Fibroblast of the conjunctiva (primary cell): Measurements from ENCODE around the gene ARID5B.
A peak's percentile ranks its signal among the peaks of the same experiment; 100 is the strongest.
"Not testable (repeated sequence)": the region's sequence is repeated elsewhere in the genome, so short reads cannot be mapped to it uniquely, and the experiment has no call there.

Source experiments
- DNase-seq: peaks from one replicate; pipeline ENCODE4 v3.0.0-alpha.2; 2010; ENCODE audit warnings: low read depth

ARID5B gene, protein sequence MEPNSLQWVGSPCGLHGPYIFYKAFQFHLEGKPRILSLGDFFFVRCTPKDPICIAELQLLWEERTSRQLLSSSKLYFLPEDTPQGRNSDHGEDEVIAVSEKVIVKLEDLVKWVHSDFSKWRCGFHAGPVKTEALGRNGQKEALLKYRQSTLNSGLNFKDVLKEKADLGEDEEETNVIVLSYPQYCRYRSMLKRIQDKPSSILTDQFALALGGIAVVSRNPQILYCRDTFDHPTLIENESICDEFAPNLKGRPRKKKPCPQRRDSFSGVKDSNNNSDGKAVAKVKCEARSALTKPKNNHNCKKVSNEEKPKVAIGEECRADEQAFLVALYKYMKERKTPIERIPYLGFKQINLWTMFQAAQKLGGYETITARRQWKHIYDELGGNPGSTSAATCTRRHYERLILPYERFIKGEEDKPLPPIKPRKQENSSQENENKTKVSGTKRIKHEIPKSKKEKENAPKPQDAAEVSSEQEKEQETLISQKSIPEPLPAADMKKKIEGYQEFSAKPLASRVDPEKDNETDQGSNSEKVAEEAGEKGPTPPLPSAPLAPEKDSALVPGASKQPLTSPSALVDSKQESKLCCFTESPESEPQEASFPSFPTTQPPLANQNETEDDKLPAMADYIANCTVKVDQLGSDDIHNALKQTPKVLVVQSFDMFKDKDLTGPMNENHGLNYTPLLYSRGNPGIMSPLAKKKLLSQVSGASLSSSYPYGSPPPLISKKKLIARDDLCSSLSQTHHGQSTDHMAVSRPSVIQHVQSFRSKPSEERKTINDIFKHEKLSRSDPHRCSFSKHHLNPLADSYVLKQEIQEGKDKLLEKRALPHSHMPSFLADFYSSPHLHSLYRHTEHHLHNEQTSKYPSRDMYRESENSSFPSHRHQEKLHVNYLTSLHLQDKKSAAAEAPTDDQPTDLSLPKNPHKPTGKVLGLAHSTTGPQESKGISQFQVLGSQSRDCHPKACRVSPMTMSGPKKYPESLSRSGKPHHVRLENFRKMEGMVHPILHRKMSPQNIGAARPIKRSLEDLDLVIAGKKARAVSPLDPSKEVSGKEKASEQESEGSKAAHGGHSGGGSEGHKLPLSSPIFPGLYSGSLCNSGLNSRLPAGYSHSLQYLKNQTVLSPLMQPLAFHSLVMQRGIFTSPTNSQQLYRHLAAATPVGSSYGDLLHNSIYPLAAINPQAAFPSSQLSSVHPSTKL

DNA sequence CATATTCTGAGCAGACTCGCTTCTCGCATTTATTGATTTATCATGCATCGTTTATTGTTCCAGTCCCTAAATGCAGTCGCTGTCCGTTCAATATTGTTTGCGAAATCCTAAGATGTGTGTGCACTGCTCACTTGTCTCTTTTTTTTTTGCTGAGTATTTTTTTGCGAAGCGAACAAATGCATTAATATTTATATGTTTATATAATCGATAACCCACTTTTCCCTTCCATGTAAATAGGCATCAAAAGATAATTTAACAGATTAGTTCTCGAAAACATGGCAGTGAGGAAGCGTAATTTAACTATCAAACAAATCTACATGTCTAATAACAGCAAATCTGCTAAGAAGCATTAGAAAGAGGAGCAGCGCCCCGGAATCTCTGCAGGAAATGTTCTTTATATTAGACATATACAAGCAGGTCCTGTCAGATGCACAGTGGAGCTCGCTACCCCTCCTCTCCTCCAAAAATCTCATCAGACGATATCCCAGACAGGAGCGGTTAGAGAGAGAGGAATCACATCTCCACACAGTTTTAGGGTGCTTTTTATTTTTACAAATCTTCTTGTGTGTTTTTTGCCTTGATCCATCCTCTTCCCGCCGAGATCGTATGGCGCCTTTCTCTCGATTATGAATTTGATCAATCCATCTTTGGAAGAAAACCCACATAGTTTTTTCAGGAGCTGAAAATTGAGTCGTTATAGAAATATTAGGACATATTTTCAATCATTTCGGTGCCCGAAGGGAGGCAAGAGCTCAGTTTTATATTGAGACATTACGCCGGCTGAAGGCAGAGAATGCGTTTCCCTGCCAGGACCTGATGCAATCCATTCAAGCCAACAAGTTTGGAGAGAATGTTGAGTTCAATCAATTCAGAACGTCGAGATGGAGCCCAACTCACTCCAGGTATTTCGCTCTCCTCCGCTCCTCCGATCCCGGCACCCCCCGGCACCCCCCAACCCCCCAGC lies at the start of gene ARID5B:
Gene ARID5B (plus strand): TSS at position 871 of the 964 bp plus-strand sequence. CDS start 11 bp downstream, at position 882.
- DNase-seq, result peak; percentile 46

DNA sequence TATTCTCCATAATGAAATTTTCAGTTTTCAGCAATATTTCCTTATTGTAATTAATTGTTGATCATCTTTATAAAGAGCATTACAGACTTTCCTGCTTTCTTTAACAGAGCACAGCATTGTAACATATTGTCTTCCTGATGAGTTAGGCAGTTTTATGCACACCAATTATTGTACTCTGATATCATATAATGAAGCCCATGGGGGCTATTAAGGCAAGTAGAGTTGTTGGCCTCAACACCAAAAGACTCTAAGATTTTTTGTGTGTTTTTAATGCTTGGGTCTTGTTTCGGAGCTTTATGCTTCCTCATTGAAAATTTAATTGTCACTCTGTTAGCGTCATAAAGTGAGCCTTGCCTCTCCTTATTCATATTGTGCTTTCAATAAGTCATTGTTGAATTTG lies 49.2 kb upstream of the ARID5B start:
- DNase-seq, result no peak

DNA sequence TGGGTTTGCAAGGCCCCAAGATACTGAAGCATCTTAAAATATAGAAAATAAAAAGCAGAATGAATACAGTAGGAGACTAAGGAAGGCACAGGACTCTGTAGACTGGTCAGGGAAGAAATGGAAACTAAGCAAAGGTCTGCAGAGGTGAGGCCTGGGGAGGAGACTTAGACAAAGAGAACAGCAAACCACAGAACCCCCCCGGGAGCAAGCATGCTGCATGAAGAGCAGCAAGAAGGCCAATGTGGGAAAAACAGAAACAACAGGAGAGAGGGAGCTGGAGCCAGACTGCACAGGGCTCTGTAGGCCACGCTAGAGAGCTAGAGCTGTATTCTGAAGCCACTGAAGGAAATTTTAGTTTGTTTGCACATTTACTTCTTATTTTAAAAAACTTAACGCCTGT lies 45.7 kb upstream of the ARID5B start:
- no peak for DNase-seq

DNA sequence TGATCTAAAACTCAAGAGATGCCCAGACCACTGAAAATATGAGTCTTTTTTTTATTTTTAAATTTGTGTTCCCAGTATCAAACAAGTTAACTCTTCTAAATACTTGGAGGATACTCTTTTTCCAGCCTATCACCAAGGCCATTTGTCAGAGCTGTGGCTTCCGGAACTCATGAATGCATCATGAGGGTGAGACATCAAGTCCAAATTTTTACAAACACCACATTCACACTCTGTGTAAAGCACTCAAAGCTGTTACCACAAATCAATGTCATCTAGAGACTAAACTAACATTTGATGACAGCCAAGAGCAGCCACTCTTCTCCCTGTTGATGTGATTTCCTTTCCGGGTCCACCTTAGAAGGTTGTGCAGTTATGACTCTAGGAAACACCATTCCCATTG lies 43.8 kb upstream of the ARID5B start:
- no peak for DNase-seq

DNA sequence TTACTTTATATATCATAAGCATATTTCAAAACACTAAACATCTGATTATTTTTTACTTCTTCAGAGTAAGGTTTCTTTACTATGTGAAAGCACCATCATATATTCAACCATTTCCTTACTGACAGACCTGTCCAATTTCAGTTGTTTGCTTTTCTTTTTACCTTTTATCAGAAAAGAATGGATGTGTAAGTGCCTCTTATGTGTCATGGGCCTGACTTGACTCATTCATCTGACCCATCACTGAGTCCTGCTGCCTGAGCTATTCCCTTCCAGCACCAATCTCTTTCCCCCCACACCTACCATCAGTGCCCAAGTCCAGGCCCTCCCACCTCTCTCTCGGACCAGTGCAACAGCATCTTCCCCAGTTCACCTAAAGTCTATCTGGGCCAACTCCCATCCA lies 41.7 kb upstream of the ARID5B start:
- DNase-seq, result no peak

DNA sequence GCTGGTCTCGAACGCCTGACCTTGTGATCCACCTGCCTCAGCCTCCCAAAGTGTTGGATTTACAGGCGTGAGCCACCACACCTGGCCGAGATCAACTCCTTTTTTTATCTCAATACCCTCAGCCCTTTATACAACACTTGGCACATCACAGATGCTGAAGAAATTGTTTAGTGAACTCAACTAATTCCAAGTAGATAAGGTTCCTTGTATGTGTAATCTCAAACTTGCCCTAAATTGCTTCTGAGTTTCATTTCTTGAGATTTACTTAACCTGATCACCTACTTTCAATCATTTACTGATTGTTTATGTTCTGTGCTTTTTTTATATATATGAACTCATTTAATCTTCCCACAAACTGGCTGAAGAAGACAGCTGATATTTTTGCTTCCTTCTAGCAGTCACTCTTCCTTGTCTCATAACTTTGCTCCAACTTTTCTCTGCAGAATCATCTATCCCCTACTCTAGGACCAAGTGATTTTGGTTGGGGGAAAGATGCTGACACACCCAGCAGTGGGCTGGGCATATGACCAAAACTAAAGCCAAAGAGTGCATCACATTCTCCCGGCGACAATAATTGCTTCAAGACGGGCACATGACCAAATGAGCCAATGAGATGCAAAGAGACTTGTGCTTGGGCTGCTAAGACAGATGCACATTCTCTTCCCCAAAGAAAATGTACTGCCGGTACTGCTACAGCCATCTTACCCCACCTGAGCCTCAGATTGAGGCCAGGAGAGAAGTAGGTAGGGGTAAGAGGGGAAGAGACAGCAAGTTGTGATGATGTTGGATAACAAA lies 40.3 kb upstream of the ARID5B start:
- no peak for DNase-seq

DNA sequence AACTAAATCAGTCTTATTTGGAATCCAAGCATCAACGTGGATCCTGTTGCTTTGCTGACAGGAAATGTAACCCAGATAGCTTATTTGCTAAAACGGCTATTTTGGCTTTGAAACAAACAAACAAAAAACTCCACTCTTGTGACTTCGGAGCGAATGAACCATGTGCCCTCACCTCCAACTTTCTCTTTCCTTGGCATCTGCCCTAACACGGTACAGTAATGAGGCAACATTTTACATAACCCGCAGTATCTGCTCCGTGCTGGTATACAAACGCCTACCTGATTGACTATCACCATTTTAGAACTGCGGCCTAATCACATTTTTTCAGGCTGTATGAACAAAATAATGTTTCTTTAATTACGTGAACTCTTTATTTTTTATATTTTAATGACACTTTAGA lies 37.5 kb upstream of the ARID5B start:
- no peak for DNase-seq

DNA sequence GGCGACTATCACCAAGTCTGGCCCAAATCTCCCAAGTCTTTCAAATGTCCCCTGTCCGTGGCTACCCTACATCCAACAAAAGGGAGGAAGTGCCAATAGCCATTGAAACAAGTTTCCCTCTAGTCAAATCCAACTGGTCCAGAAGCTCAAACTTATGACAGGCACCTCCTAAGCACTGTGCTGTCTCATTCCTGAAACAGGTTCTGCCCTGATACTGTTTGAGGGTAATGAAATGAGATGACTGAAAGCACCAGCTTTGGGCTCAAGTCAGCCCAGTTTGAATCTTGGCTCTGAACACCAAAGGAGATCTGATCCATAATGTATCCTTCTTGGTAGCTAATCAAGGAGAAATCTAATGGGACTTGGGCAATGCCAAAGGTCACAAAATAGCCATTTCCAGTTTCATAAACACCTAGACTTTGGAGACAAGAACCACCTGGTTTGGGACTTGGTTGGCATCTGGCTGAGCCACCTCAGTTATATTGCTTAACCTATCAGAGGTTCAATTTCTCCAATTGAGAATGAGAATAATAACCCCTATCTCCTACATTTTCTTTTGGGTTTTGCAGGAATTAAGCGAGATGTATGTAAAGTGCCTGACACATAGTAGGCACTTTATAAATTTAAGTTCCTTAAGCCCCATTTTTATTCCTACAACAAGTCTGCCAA lies 34.7 kb upstream of the ARID5B start:
- DNase-seq, result no peak

DNA sequence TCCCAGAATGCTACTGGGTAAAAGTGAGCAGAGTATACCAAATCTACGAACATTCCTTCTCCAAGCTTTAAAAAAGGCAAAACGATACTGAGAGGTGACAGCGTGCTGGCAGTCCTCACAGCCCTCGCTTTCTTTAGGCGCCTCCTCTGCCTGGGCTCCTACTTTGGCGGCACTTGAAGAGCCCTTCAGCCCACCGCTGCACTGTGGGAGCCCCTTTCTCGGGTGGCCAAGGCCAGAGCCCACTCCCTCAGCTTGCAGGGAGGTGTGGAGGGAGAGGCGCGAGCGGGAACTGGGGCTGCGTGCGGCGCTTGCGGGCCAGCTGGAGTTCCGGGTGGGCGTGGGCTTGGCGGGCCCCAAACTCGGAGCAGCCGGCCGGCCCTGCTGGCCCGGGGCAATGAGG lies 34.1 kb upstream of the ARID5B start:
- DNase-seq, result not testable (repeated sequence)

DNA sequence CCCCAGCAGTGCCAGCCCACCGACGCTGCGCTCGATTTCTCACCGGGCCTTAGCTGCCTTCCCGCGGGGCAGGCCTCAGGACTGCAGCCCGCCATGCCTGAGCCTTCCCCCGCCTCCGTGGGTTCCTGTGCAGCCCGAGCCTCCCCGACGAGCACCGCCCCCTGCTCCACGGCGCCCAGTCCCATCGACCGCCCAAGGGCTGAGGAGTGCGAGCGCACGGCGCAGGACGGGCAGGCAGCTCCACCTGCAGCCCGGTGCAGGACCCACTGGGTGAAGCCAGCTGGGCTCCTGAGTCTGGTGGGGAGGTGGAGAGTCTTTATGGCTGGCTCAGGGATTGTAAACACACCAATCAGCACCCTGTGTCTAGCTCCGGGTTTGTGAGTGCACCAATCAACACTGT lies 33.7 kb upstream of the ARID5B start:
- not testable (repeated sequence) for DNase-seq

DNA sequence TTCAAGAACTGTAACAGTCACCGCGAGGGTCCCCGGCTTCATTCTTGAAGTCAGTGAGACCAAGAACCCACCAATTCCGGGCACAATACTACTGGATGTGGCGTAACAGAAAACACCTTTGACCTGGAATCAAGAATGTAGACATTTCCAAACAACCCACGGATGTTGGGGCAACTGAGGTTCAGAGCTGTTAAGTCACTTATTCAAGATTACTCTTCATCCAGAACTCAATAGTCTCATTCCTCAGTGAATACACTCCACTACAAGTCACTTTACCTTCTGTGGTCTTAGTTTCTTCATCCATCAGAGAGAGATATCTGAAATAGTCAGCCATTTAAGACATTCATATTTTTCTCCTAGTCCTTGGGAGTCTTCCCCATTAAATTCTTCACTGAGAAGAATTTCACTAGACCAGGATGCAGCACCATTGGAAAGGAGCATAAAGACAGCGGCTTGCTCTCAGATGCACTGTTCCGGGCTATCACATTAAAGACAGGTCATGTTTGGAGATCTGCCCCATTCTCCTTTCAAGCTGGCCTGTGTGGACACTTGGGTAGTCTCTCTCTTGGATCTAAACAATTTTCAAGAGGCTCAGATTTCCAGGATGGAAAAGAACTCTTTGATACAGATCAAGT lies 32.3 kb upstream of the ARID5B start:
- DNase-seq, result no peak

DNA sequence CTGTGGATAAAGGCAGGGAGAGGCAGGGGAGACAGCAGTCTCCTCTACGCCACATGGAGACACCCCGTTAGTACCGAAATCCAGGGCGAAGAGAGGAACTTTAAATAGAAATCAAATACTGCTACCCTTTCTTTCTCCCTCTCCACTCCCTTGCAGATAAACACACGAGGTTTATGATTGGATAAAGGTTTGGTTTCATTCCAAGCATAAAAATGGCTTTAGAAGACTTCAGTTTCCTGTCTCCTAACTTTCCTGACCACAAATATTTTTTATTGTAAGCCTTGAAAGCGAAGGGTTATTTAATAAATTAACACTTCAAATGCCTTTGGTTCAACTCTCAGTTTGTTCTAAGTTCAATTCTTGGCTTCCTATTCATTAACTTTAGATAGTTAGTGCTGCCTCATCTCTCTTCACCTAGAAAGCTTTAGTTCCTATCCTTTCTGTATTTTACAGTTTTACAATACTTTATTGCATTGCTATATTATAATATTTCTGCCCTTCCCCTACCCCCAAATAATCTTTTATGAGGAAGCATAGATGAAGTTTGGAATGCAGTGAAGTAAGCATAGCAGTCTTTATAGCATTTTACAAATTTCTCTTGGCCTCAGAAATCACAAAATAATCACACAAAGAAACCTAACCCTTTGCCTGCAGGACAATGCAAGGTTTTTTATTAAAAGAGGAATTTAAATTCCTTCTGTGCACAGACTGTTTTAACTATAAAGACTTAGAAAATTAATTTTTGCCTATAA lies 31.5 kb upstream of the ARID5B start:
- no peak for DNase-seq

DNA sequence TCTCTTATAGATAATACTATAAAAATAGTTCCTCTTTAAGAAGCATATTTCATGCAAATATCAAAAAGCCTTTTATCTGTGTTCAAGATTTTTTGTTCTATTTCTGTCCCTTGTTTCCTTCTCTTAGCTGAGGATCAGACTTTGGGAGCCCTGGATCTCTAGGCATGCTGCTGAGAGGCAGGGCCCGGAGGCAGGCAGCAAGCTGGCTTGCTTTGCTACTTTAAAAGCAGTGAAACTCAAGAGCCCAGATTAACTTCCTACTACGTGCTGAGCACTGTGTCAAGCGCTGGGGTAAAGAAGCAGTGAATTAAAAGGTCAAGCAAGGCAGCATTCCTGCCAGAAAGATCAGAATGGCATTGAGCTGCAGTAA lies 31.0 kb upstream of the ARID5B start:
- no peak for DNase-seq

DNA sequence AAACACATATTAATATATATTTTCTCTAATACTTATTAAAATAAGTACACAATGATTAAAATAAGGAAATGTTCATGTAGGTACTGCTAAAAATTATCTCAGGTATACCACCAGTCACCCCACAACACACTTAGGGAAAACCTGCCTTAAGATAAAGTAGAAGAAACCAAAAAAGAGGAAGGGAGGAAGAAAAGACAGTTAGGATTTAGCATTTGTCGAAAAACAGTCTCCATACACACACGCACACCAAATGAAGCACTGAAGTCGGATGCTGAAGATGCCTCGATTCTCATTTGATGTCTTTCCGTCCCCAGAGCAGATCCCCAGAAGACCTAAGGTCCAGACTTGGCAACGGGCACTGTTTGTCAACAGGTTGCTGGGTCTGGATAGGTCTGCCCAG lies 30.0 kb upstream of the ARID5B start:
- no peak for DNase-seq

DNA sequence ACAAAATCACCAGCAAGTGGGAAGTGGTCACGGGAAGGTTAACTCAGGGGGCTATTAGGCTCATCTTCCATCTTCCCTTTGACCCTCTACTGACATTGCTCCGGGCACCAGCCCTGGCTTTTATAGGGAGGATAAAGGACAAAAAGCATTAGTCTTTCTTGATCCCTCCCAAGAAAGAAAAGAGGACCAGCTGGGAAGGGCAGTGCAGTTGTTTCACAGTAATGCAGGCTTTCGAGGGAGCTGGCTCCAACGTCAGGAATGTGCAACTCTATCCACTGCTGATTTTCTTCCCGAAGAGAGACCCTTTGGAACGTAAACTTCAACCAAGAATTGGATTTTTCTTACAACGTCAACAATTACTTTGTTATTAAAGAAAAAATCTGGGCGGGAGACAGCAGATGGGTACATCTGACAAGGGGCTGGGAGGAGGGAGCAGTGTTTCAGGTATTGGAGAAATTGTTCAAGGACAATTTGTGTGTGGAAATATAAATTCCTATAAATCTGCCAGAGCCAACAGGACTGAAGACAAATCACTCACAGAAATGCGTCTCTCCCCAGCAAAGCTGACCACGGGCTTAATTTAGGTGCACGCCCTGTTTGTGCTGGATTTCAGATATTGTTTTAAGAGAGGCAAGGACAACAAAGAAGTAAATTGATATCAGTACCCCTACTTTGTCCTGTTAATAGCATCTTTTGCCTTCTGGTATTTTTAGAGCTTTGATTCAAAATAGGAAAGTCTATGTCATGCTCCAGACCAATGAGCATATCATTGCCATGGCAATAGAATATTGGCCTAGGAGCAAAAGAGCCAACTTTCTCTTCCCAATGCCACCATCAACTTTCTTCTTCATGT lies 23.4 kb upstream of the ARID5B start:
- DNase-seq, result no peak

DNA sequence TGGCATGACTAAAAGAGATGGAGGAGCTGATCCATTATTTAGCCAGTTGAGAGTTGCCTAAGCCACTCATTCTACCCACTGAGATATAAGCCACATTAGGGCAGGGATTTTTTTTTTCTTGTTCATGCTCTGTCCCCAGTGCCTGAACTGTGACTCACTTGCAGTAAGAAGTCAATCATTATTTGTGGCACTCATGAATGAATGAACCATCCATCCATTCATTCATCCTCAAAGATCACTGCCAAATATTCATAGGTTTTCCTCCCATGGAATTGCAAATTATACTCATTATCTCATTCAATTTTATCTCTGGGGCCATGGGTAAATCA lies 22.8 kb upstream of the ARID5B start:
- no peak for DNase-seq

DNA sequence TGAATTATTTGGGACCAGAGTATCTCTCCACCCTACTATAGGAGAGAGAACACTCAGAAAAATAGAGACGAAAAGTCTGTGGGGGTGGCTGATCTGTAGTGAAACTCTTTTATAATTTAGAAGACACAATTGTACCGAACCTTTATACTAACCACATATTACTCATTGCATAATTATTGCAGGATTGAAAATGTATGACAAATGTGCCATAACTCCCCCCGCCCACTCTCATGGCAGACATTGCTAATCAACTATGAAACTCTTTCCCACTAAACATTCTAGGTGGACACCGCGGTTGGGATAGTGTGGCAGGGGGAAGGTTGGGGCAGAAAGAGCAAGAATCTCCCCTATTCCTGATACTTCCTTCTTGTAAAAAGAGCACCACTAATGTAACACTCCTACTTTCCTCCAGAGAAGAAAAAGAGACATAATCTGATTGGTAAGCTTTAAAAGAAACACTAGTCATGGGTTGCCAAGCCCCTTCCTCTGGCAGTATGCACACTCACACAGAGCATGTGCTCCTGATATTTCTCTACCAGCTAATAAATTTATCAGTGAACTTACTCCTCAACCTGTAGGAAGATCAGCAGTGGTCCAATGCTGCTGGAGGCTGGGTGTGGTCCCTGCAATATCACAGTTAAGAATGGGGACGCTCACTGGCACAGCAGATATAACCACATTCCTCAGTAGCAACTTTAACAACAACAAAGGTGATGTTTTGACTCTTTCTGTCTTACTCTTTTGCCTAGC lies 18.7 kb upstream of the ARID5B start:
- DNase-seq, result no peak
